NCI-H2107 (cell line): ENCODE data around the gene ARL6IP4.
"Not testable (repeated sequence)": the region's sequence is repeated elsewhere in the genome, so short reads cannot be mapped to it uniquely, and the experiment has no call there.

Experiments used
- DNase-seq: peaks from one replicate; lab custom pipeline; 2025; lab: John Stamatoyannopoulos, UW

Gene ARL6IP4

GRCh38 chr12:123011701-123012100 lies 31.2 kb downstream of the ARL6IP4 start:
- DNase-seq, result no peak

- DNase-seq, result no peak
Observed at GRCh38 chr12:123013185-123014095, 33.0 kb downstream of the ARL6IP4 start.

- DNase-seq, result not testable (repeated sequence)
Observed at GRCh38 chr12:123014473-123014872, 34.0 kb downstream of the ARL6IP4 start.

GRCh38 chr12:123017753-123018152 lies 37.3 kb downstream of the ARL6IP4 start:
- DNase-seq, result no peak

- no peak for DNase-seq
Observed at GRCh38 chr12:123019841-123020138, 39.3 kb downstream of the ARL6IP4 start.

- no peak for DNase-seq
Observed at GRCh38 chr12:123021688-123022604, 41.5 kb downstream of the ARL6IP4 start.

GRCh38 chr12:123022846-123023245 lies 42.4 kb downstream of the ARL6IP4 start:
- no peak for DNase-seq

GRCh38 chr12:123024819-123025391 lies 44.4 kb downstream of the ARL6IP4 start:
- no peak for DNase-seq

- peak; percentile 26 for DNase-seq
Observed at GRCh38 chr12:123026094-123026853, 45.8 kb downstream of the ARL6IP4 start.

GRCh38 chr12:123027726-123028445 lies 47.4 kb downstream of the ARL6IP4 start:
- no peak for DNase-seq

- no peak for DNase-seq
Observed at GRCh38 chr12:123028475-123028874, 48.0 kb downstream of the ARL6IP4 start.

- no peak for DNase-seq
Observed at GRCh38 chr12:123029550-123029949, 49.1 kb downstream of the ARL6IP4 start.

GRCh38 chr12:123030686-123031085 lies 50.2 kb downstream of the ARL6IP4 start:
- DNase-seq, result no peak

GRCh38 chr12:123031171-123031845 lies 50.8 kb downstream of the ARL6IP4 start:
- DNase-seq, result no peak
